ENCODE data around the gene PRR33. TPM values are rescaled to one million over a fixed set of nuclear protein-coding genes. Genes with fewer than 3 reads are reported as not detected.

PRR33 gene
- total and polyA plus RNA-seq, 2 donors (not counting 3 experiments of a cell fraction or from before 2014, with no cell fraction given): not detected

DNA sequence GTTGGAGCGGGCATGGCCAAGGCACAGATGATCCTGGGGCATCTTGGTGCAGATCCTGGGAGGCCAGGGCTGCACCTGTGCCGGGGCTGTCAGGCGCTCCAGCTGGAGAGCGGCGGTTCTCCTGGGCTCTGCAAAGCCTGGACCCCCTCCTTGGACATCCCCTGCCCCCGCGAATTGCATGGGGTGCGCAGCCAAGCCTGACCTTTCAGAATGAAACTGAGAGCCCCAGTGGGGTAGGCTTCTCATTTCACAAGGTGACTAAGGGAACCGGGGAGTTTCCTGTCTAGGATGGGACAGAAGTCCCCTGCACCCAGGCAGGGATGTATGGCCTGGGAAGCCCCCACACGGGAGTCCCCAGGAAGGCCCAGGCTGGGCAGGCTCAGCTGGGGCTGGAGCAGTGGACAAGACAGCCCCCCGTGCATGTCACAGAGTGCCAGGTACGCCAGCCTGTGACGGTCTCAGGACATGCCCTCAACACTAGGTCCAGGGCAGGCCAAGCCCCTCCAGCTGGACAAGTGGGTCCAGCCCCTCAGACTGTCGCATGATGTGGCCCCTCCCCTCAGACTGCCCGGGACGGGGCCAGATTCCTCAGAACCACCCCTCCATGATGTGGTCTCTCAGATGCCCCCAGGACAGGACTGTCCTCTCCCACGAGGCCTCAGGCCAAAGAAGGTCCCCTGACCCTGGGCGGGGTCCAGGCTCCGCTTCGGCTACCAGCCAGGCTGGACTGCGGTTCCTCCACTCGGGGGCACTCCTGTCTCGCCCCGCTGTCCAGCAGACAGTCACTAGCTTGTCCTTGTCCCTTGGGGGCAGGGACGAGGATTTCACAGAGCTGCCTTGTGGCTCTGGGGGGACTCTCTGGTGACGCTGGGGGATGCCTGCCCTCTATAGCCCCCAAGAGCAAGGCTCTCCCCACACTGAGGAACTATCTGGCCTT lies 36.5 kb downstream of the PRR33 start:
- H3K9me1 ChIP-seq (replicated peaks; ENCODE audit: control insufficient read depth, extremely low read depth, insufficient read depth, low read length): no peaks in the 10 kb centered on the region
- H3K79me2 ChIP-seq (ENCODE audit: control insufficient read depth, insufficient read depth, low read length): no peaks in the 10 kb centered on the region
- H3K4me3 ChIP-seq (replicated peaks in 1 of 3; ENCODE audit: insufficient read depth in 1 of 3, low read depth in 1 of 3, low read length in 3 of 3): no peak overlapping the region
- H3K9ac ChIP-seq (replicated peaks; ENCODE audit: extremely low read depth, insufficient read depth, low read length): no peak overlapping the region
- no peaks in the 10 kb centered on the region for H3K4me1 ChIP-seq (ENCODE audit: control insufficient read depth, extremely low read depth, insufficient read depth, low read length)
- FAIRE-seq (no peak), DNase-seq (ENCODE audit: low read depth, low spot score) (no peak)
- no peaks in the 10 kb centered on the region for H3K9me3 ChIP-seq (replicated peaks; ENCODE audit: control insufficient read depth, insufficient read depth, low read length)
- dilution Hi-C loops (cut with MboI; ENCODE audit: extremely low pct_ligation_motif_present, low sequenced_read_pairs): no loop called here
- ChIA-PET CTCF (interaction anchor here (1.9 kb wide), 1 partner anchor 27 kb away, joined by 5 read pairs; no protein-coding TSS in a partner anchor), POLR2A (no interaction called here)
- intact Hi-C loops (cut with micrococcal nuclease): no loop called here
- BruUV-seq (replicated peaks): no TSS peak
- TF ChIP-seq FOS (IDR thresholded peaks at IDR 0.05; ENCODE audit: borderline replicate concordance, insufficient read depth, low read length) (no peak), POLR2AphosphoS5 (IDR thresholded peaks at IDR 0.05; ENCODE audit: insufficient read depth, low read depth, low read length) (no peak), POLR2A (IDR thresholded peaks at IDR 0.05; ENCODE audit: low read depth, low read length) (no peak), GATA2 (IDR thresholded peaks at IDR 0.05; ENCODE audit: insufficient read depth, insufficient read length, low read depth, low read length) (no peak), JUN (IDR thresholded peaks at IDR 0.05; ENCODE audit: borderline replicate concordance, insufficient read depth, insufficient read length, low read depth) (no peak), EZH2 (IDR thresholded peaks at IDR 0.05; ENCODE audit: borderline replicate concordance, low read depth, low read length, severe bottlenecking) (no peak), MYC (IDR thresholded peaks at IDR 0.05; ENCODE audit: low read depth, low read length) (no peak)
- TF ChIP-seq, protein P1, sequence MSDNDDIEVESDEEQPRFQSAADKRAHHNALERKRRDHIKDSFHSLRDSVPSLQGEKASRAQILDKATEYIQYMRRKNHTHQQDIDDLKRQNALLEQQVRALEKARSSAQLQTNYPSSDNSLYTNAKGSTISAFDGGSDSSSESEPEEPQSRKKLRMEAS (IDR thresholded peaks at IDR 0.05; ENCODE audit: insufficient read depth, insufficient read length): no peak
- TF ChIP-seq, protein P2, sequence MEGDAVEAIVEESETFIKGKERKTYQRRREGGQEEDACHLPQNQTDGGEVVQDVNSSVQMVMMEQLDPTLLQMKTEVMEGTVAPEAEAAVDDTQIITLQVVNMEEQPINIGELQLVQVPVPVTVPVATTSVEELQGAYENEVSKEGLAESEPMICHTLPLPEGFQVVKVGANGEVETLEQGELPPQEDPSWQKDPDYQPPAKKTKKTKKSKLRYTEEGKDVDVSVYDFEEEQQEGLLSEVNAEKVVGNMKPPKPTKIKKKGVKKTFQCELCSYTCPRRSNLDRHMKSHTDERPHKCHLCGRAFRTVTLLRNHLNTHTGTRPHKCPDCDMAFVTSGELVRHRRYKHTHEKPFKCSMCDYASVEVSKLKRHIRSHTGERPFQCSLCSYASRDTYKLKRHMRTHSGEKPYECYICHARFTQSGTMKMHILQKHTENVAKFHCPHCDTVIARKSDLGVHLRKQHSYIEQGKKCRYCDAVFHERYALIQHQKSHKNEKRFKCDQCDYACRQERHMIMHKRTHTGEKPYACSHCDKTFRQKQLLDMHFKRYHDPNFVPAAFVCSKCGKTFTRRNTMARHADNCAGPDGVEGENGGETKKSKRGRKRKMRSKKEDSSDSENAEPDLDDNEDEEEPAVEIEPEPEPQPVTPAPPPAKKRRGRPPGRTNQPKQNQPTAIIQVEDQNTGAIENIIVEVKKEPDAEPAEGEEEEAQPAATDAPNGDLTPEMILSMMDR (IDR thresholded peaks at IDR 0.05; ENCODE audit: extremely low read depth in 1 of 2, insufficient read depth in 1 of 2, low read depth in 1 of 2, low read length in 2 of 2): no peak
- no peak overlapping the region for H2AFZ ChIP-seq (ENCODE audit: low read depth, low read length)
- no peak overlapping the region for H3K27ac ChIP-seq (ENCODE audit: insufficient read depth, low read depth, low read length)
- no peaks in the 10 kb centered on the region for H3K27me3 ChIP-seq (ENCODE audit: control insufficient read depth in 2 of 2, insufficient read depth in 2 of 2, low read length in 2 of 2)
- no peaks in the 10 kb centered on the region for H4K20me1 ChIP-seq (replicated peaks; ENCODE audit: control insufficient read depth, extremely low read depth, insufficient read depth, low read length)
- H3K36me3 ChIP-seq (ENCODE audit: control insufficient read depth in 2 of 2, extremely low read depth in 1 of 2, insufficient read depth in 2 of 2, low read length in 2 of 2): no peaks in the 10 kb centered on the region
- no peak overlapping the region for H3K4me2 ChIP-seq (ENCODE audit: insufficient read depth, low read length)
